GM21526 (cell line): ENCODE measurements around the gene DYNLT5.
"Not testable (repeated sequence)": the region's sequence is repeated elsewhere in the genome, so short reads cannot be mapped to it uniquely, and the experiment has no call there.

Experiments
- ATAC-seq: cut with Tn5 transposase; IDR thresholded peaks from one replicate; pipeline ENCODE4 v1.9.1; 2021; ENCODE audit warnings: moderate library complexity; ENCODE audit not compliant: unreplicated experiment, low FRiP score

DYNLT5 gene

GRCh38 chr1:66752000-66752592 lies at the start of gene DYNLT5:
DYNLT5 (plus strand) TSS chr1:66752459; CDS start chr1:66754659, 2,200 bp downstream.
- ATAC-seq, result no peak

GRCh38 chr1:66704177-66704875 lies 47.9 kb upstream of the DYNLT5 start:
- ATAC-seq, result no peak

GRCh38 chr1:66705110-66705509 lies 47.1 kb upstream of the DYNLT5 start:
- ATAC-seq, result no peak

DNA sequence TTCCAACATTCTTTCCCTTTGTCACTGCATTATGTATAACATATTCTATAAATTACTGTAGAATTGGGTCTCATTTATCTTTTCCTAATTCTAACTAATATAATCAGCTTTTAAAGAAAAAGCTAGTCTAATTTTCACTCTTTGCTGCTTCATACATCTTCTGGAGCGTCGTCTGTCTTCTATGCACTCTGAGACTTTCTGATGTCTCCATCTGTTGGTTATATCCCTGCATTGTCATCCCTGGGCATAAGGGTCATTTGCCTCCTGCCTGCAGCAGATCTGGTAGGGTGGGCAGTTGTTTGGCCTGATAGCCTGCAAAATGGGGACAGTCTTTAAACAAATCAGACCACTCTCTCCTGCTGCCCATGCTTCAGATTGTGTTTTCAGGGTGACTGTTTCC lies 40.8 kb upstream of the DYNLT5 start:
- ATAC-seq, result no peak

- ATAC-seq, result no peak
Measured at GRCh38 chr1:66712839-66713238, 39.4 kb upstream of the DYNLT5 start.

GRCh38 chr1:66723985-66724384 lies 28.3 kb upstream of the DYNLT5 start:
- ATAC-seq, result no peak

GRCh38 chr1:66725885-66726665 lies 26.2 kb upstream of the DYNLT5 start:
- peak; percentile 91 for ATAC-seq

GRCh38 chr1:66728021-66728420 lies 24.2 kb upstream of the DYNLT5 start:
- ATAC-seq, result no peak

GRCh38 chr1:66728716-66729115 lies 23.5 kb upstream of the DYNLT5 start:
- ATAC-seq, result not testable (repeated sequence)

- no peak for ATAC-seq
Measured at GRCh38 chr1:66729119-66729518, 23.1 kb upstream of the DYNLT5 start.

GRCh38 chr1:66729523-66729922 lies 22.7 kb upstream of the DYNLT5 start:
- ATAC-seq, result no peak

DNA sequence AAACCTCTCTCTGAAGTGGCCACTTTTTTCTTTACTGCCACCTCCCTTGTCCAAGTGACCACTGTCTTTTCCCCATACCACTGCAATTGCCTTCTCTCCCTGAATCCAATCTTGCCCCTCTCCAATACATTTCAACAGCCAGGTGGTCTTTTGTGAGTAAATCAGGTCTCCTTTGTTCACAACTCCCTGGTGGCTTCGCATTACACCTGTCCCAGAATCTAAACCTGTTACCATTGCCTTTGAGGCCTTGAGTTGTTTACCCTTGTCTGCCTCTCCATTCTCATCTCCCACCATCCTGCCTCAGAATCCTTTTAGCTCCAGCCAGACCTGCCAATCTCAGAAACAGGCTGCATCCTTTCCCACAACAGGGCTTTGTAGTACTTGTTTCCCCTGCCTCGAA lies 21.8 kb upstream of the DYNLT5 start:
- ATAC-seq, result no peak

DNA sequence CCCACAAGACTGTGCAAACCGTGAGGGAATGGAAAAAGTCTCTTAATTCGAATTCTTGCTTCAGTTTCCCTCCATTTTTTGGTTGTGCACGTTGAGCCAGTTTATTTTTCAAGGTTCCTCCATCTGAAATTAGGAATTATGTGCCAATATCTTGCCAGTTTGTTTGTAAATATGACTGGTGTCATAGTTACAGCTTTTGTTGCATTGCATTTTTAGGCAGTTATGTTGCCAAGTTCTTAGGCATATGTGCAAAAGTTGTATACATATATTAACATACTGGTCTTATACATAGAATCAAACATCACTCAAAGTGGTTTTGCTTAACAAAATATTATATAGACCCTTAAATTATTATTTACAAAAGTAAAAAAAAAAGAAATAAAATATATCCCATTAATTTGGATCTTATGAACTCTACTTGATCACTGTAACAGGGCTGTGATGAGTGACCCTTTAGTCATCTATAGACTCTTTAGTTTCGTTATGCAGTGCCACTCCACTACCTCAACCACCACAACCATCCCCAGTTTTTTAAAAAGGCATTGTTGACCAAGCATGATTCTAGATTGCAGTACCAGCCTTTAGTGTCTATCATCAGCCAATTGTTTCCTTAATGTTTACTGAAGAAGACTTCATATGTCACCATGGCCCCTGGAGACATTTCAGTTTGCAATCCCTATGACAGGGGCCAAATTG lies 20.9 kb upstream of the DYNLT5 start:
- ATAC-seq, result no peak

DNA sequence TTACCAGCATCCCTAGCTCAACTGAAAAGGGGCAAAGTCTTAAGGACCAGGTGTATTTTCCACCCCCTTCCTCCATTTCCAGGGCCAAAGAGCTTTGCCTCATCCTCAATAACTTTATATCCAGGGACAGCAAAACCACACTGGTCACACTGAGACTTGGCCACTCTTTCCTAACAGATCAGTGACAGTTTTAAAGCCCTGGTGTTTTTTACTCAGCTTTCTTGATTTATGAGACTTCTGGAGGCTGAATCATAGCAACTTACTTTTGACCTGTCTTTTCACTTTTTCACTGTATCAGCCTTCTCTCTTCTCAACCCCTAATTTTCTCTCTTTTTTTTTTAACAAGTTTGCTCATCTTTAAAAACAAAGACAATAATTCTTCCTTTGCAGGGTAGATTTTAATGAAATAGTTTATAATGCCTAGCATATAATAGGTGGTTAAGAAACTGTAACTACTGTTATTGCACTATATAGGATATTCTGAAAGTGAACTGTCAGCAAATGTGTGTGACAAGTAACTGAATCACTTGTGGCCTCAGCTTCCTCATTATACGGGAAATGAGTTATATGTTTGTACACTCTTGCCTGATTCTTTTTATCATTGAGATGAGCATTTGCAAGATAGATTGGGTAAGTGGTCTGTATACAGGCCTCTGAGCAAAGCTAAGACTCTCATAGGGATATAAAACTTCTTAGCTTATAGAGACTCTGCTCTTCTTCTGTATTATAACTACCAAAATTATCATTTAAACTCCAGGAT lies 19.7 kb upstream of the DYNLT5 start:
- ATAC-seq, result peak; percentile 79

DNA sequence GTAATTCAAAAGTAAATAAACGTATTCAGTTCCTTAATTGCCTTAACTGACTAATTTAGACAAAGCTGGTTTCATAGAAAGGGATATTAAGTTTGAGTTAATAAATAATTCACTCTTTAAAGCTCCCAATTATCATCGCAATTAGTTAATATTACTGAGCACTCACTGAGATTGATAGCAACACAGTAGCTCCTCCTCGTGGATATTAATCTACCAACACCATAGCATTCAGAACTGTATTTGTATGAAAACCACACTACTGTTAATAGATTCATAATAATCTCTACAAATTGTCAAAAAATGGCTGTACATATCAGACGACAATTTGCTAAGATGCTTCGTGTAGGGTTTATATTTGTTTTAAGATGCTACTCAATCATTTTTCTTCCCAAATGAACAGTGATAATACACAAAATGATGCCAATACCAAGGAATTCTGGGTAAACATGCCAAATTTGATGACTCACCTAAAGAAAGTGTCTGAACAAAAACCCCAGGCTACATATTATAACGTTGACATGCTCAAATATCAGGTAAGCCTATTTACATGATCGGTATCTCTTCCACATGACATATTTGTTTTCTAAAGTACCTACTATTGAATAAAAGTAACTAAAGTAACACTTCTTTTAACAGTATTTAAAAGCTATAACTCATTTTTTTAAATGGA lies 18.8 kb upstream of the DYNLT5 start:
- no peak for ATAC-seq

GRCh38 chr1:66734531-66734930 lies 17.7 kb upstream of the DYNLT5 start:
- not testable (repeated sequence) for ATAC-seq

DNA sequence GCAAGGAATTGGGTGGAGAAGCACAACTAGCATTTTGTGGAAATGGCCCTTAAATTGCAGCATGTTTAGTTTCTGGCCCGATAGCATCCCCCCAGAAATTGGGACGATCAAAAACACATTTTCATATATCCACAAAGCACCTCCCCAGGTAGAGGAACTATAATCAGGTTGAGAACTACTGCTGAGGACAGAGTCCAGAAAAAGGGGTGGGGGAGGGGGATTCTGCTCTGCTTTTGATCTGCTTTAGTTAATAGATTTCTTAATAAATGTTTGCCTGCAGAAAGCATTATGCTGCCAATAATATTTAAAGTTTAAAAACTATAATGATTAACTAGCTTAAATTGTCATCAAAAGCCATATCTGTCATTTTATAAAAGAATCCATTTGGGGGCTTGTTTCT lies 14.4 kb upstream of the DYNLT5 start:
- ATAC-seq, result no peak

- no peak for ATAC-seq
Measured at GRCh38 chr1:66739401-66740157, 12.7 kb upstream of the DYNLT5 start.

DNA sequence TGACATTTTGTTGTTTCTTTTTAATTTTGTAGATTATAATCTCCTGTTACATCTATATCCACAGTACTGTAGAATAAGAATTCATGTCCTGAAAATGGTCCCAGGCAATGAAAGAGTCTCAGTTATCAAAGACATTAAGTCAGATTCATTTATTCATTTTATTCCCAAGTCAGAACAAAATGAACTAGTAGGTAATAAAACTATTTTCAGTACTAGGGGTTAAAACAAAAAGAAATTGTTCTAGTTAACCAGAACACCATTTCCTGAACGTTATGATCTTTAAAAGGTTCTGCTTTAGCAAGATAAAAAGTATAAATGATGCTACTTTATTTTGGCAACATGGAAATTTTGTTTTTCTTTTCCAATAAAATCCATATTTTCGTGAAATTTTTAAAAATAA lies 6.8 kb upstream of the DYNLT5 start:
- ATAC-seq, result no peak
